Measurements from ENCODE around the gene SGMS1. TPM values are rescaled to one million over a fixed set of nuclear protein-coding genes. Genes with fewer than 3 reads are reported as not detected.

SGMS1 gene
- total and polyA plus RNA-seq, 2 experiments from 2014 or later: 15.0 to 34.7 TPM

GRCh38 chr10:50419091-50419490 lies 204.7 kb downstream of the SGMS1 start:
- Mint-ChIP-seq H3K4me3 (0 out of 3 replicates have a peak overlapping the region, but pooled peaks have one; percentile 80), H3K27me3 (ENCODE audit: insufficient read depth, low read depth, poor library complexity) (no peaks in the 10 kb centered on the region), H3K27ac (no peak overlapping the region), H3K9me3 (no peaks in the 10 kb centered on the region), H3K36me3 (ENCODE audit: low read depth) (no peaks in the 10 kb centered on the region), H3K4me1 (peaks cover 51% of the 10 kb centered on the region)
- Histone ChIP-seq H3K27me3 (ENCODE audit: insufficient read depth) (no peaks in the 10 kb centered on the region), H4K20me1 (replicated peaks; ENCODE audit: insufficient read depth) (no peaks in the 10 kb centered on the region; the same call in 1 of the 2 replicates), H3K9me2 (ENCODE audit: insufficient read depth) (no peaks in the 10 kb centered on the region), H2AFZ (no peak overlapping the region), H3K79me2 (replicated peaks; ENCODE audit: insufficient read depth) (peaks cover 32% of the 10 kb centered on the region), H3K4me2 (peak overlapping the region; percentile 81; the same call in 1 of the 2 replicates), H3K4me1 (ENCODE audit: insufficient read depth) (peaks cover 40% of the 10 kb centered on the region), H3K27ac (ENCODE audit: low read depth) (no peak overlapping the region), H3K4me3 (no peak overlapping the region), H3F3A (replicated peaks; ENCODE audit: low read depth) (no peaks in the 10 kb centered on the region), H3K36me3 (ENCODE audit: insufficient read depth) (no peaks in the 10 kb centered on the region)
- ATAC-seq (no peak), DNase-seq (ENCODE audit: low spot score) (no peak)
- no peak for TF ChIP-seq POLR2AphosphoS5 (IDR thresholded peaks at IDR 0.05; ENCODE audit: low read depth)
- TF ChIP-seq JUNB (IDR thresholded peaks at IDR 0.05; ENCODE audit: unreplicated experiment): no peak
- no peak for TF ChIP-seq REST (IDR thresholded peaks at IDR 0.05; ENCODE audit: unreplicated experiment)
- no peak for TF ChIP-seq EZH2 (IDR thresholded peaks at IDR 0.05; ENCODE audit: low read depth, unreplicated experiment)

DNA sequence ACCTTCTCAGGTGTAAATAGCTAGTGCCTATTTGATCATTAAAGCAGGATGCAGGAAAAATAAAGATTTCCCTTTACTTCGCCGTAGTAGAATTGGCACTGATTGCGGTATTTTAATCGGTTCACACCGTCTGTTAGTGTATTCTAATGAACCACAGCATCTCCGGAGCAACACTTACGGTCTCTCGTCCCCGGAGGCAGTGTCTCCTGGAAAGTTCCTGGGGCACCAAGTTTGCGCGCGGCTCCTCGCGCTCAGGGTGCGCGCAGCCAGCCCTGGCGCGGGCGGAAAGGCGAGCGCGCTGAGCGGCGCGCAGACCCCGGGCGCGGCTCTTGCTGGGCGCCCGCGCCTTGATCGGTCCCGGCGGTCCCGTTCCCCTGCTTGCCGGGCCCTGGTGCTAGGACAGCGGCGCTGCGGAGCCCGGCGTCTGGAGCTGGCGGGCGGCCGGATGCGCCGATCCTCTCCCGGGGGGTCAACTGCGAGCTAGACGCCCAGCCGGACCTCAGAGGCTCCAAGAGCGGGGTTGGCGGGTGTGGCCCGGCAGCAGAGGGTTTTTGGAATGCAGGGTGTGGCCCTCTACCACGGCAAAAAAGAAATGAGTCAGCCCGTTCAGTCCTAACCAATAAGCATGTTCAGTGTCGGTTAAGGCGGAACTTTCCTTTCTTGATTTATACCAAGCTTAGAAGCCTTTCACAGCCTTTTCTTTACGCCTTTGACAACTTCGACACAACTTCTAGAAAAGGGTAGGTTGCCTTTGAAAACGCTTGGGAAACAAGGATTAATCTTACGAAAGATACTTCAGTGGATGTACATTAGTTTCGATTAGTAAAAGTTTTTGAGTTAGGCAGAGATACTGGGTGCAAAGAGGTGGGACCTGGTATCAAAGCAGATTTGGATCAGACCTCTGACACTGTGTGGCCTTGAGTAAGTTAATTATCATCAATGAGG lies 205.6 kb downstream of the SGMS1 start:
- Histone ChIP-seq H4K20me1 (replicated peaks; ENCODE audit: insufficient read depth) (no peaks in the 10 kb centered on the region; the same call in 1 of the 2 replicates), H2AFZ (peak overlapping the region; percentile 7; the same call in 1 of the 2 replicates), H3K79me2 (replicated peaks; ENCODE audit: insufficient read depth) (peaks cover 39% of the 10 kb centered on the region), H3F3A (replicated peaks; ENCODE audit: low read depth) (no peaks in the 10 kb centered on the region), H3K27me3 (ENCODE audit: insufficient read depth) (no peaks in the 10 kb centered on the region), H3K27ac (ENCODE audit: low read depth) (no peak overlapping the region), H3K36me3 (ENCODE audit: insufficient read depth) (no peaks in the 10 kb centered on the region), H3K4me1 (ENCODE audit: insufficient read depth) (peaks cover 40% of the 10 kb centered on the region), H3K4me2 (peak overlapping the region; percentile 81), H3K9me2 (ENCODE audit: insufficient read depth) (no peaks in the 10 kb centered on the region), H3K4me3 (peak overlapping the region; percentile 52)
- H3K4me3 Mint-ChIP-seq: peak overlapping the region; percentile 80
- H3K27ac Mint-ChIP-seq: peak overlapping the region; percentile 39; the same call in 1 of the 2 replicates
- H3K4me1 Mint-ChIP-seq: peaks cover 54% of the 10 kb centered on the region
- DNase-seq (ENCODE audit: low spot score): peak; percentile 84
- H3K27me3 Mint-ChIP-seq (ENCODE audit: insufficient read depth, low read depth, poor library complexity): no peaks in the 10 kb centered on the region
- H3K36me3 Mint-ChIP-seq (ENCODE audit: low read depth): no peaks in the 10 kb centered on the region
- ATAC-seq: peak; percentile 91
- no peaks in the 10 kb centered on the region for H3K9me3 Mint-ChIP-seq
- TF ChIP-seq POLR2AphosphoS5 (IDR thresholded peaks at IDR 0.05; ENCODE audit: low read depth) (no peak), CREB1 (CRISPR knock-in tag; IDR thresholded peaks at IDR 0.05; ENCODE audit: low read depth) (no peak), ETS1 (IDR thresholded peaks at IDR 0.05) (no peak), NANOG (IDR thresholded peaks at IDR 0.05; ENCODE audit: borderline replicate concordance) (no peak)
- TF ChIP-seq, protein P1, sequence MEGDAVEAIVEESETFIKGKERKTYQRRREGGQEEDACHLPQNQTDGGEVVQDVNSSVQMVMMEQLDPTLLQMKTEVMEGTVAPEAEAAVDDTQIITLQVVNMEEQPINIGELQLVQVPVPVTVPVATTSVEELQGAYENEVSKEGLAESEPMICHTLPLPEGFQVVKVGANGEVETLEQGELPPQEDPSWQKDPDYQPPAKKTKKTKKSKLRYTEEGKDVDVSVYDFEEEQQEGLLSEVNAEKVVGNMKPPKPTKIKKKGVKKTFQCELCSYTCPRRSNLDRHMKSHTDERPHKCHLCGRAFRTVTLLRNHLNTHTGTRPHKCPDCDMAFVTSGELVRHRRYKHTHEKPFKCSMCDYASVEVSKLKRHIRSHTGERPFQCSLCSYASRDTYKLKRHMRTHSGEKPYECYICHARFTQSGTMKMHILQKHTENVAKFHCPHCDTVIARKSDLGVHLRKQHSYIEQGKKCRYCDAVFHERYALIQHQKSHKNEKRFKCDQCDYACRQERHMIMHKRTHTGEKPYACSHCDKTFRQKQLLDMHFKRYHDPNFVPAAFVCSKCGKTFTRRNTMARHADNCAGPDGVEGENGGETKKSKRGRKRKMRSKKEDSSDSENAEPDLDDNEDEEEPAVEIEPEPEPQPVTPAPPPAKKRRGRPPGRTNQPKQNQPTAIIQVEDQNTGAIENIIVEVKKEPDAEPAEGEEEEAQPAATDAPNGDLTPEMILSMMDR (conservative IDR thresholded peaks at IDR 0.05; ENCODE audit: low read depth in 2 of 2): no peak; a peak in 1 of 4 replicates
